Measurements from ENCODE around the gene BCL2. TPM values are rescaled to one million over a fixed set of nuclear protein-coding genes. Genes with fewer than 3 reads are reported as not detected.

The BCL2 gene
- total and polyA plus RNA-seq, 9 of the 15 experiments (the other 6 are each of a cell fraction or from before 2014, with no cell fraction given), result 0.10 to 1.1 (median 0.65) TPM

DNA sequence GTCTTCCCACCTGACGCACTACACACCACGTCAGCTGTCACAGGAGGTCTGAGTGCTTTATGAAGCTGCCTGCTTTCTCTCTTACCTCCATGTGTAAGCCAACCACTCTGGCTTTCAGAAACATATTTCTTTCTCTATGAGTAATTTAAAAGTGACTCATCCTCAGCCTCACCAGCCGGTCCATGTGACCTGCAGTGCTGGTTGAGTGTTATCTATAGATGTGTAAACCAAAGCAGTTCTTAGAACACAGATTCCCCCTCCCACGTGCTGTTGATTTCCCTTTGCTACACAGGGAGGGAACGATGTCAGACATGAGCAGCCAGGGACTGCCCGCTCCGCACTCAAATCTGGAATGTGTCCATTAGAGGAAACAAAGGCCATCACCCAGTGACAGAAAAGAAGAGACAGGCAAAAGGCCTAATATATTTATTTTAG, 157.8 kb downstream of the BCL2 start (continued):
- TF ChIP-seq ZNF584 (CRISPR knock-in tag; IDR thresholded peaks at IDR 0.05; ENCODE audit: low read depth) (no peak; the same call in 1 of the 2 replicates), RCOR1 (IDR thresholded peaks at IDR 0.05; ENCODE audit: borderline replicate concordance in 1 of 2, low read depth in 2 of 2, low read length in 2 of 2) (peak; percentile 85 to 99; a peak in 3 of 4 replicates), FOSL1 (tag; conservative IDR thresholded peaks at IDR 0.05) (peak; percentile 94), ZNF121 (CRISPR knock-in tag; conservative IDR thresholded peaks at IDR 0.05) (no peak), HLTF (IDR thresholded peaks at IDR 0.05) (no peak), ZNF551 (CRISPR knock-in tag; IDR thresholded peaks at IDR 0.05) (no peak), ELF1 (tag; IDR thresholded peaks at IDR 0.05) (no peak), SETDB1 (IDR thresholded peaks at IDR 0.05; ENCODE audit: low read length) (no peak), YY1 (IDR thresholded peaks at IDR 0.05; ENCODE audit: borderline replicate concordance in 1 of 3, control insufficient read depth in 1 of 3, extremely low read depth in 1 of 3, insufficient read depth in 3 of 3, insufficient read length in 1 of 3, insufficient replicate concordance in 2 of 3, low read depth in 1 of 3, low read length in 2 of 3) (no peak), U2AF1 (optimal IDR thresholded peaks at IDR 0.05; ENCODE audit: low read depth, low read length) (no peak), TCF7 (IDR thresholded peaks at IDR 0.05; ENCODE audit: borderline replicate concordance) (no peak), SPI1 (IDR thresholded peaks at IDR 0.05; ENCODE audit: borderline replicate concordance, low read depth, low read length) (no peak), CC2D1A (IDR thresholded peaks at IDR 0.05) (no peak), COPS2 (conservative IDR thresholded peaks at IDR 0.05) (no peak), RBM34 (IDR thresholded peaks at IDR 0.05; ENCODE audit: borderline replicate concordance, insufficient read depth, low read length) (no peak), CEBPG (CRISPR knock-in tag; IDR thresholded peaks at IDR 0.05) (no peak), CEBPG (tag; conservative IDR thresholded peaks at IDR 0.05 in 1 of 2, IDR thresholded peaks at IDR 0.05 in 1 of 2) (no peak), ZBTB17 (CRISPR knock-in tag; IDR thresholded peaks at IDR 0.05) (no peak), DPF2 (IDR thresholded peaks at IDR 0.05) (0 out of 2 replicates have a peak, but pooled peaks have one; percentile 22), HNRNPUL1 (IDR thresholded peaks at IDR 0.05; ENCODE audit: low read length) (no peak), POLR2A (conservative IDR thresholded peaks at IDR 0.05) (no peak), CREBBP (IDR thresholded peaks at IDR 0.05; ENCODE audit: low read depth, low read length) (no peak), TARDBP (IDR thresholded peaks at IDR 0.05) (0 out of 2 replicates have a peak, but pooled peaks have one; percentile 19)
- TF ChIP-seq, protein P1, sequence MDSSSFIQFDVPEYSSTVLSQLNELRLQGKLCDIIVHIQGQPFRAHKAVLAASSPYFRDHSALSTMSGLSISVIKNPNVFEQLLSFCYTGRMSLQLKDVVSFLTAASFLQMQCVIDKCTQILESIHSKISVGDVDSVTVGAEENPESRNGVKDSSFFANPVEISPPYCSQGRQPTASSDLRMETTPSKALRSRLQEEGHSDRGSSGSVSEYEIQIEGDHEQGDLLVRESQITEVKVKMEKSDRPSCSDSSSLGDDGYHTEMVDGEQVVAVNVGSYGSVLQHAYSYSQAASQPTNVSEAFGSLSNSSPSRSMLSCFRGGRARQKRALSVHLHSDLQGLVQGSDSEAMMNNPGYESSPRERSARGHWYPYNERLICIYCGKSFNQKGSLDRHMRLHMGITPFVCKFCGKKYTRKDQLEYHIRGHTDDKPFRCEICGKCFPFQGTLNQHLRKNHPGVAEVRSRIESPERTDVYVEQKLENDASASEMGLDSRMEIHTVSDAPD (CRISPR knock-in tag; IDR thresholded peaks at IDR 0.05), result no peak
- TF ChIP-seq, protein P2, sequence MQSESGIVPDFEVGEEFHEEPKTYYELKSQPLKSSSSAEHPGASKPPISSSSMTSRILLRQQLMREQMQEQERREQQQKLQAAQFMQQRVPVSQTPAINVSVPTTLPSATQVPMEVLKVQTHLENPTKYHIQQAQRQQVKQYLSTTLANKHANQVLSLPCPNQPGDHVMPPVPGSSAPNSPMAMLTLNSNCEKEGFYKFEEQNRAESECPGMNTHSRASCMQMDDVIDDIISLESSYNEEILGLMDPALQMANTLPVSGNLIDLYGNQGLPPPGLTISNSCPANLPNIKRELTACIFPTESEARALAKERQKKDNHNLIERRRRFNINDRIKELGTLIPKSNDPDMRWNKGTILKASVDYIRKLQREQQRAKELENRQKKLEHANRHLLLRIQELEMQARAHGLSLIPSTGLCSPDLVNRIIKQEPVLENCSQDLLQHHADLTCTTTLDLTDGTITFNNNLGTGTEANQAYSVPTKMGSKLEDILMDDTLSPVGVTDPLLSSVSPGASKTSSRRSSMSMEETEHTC (IDR thresholded peaks at IDR 0.05), result peak; percentile 31; the same call in 1 of the 2 replicates
- TF ChIP-seq, protein P3, sequence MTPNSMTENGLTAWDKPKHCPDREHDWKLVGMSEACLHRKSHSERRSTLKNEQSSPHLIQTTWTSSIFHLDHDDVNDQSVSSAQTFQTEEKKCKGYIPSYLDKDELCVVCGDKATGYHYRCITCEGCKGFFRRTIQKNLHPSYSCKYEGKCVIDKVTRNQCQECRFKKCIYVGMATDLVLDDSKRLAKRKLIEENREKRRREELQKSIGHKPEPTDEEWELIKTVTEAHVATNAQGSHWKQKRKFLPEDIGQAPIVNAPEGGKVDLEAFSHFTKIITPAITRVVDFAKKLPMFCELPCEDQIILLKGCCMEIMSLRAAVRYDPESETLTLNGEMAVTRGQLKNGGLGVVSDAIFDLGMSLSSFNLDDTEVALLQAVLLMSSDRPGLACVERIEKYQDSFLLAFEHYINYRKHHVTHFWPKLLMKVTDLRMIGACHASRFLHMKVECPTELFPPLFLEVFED (CRISPR knock-in tag; conservative IDR thresholded peaks at IDR 0.05), result no peak
- TF ChIP-seq, protein P4, sequence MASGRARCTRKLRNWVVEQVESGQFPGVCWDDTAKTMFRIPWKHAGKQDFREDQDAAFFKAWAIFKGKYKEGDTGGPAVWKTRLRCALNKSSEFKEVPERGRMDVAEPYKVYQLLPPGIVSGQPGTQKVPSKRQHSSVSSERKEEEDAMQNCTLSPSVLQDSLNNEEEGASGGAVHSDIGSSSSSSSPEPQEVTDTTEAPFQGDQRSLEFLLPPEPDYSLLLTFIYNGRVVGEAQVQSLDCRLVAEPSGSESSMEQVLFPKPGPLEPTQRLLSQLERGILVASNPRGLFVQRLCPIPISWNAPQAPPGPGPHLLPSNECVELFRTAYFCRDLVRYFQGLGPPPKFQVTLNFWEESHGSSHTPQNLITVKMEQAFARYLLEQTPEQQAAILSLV (tag; IDR thresholded peaks at IDR 0.05), result no peak

All from K562 (cell line).